ENCODE data around the gene N4BP3. TPM values are rescaled to one million over a fixed set of nuclear protein-coding genes. Genes with fewer than 3 reads are reported as not detected.

N4BP3 gene
- total RNA-seq, 2 donors from 2014 or later = 0.80 to 5.7 TPM

GRCh38 chr5:178114325-178115135, 1.2 kb downstream of the N4BP3 start:
- ATAC-seq = peak; percentile 23 to 28
- H3K27ac Mint-ChIP-seq = peak overlapping the region in 1 of 2 donors; percentile 39
- peak in 1 of 2 donors; percentile 23 for DNase-seq (ENCODE audit: low spot score in 2 of 2)
- H3K9me3 Mint-ChIP-seq = no peaks in the 10 kb centered on the region
- peaks cover 0 to 4% of the 10 kb centered on the region in 2 donors for H3K36me3 Mint-ChIP-seq

DNA sequence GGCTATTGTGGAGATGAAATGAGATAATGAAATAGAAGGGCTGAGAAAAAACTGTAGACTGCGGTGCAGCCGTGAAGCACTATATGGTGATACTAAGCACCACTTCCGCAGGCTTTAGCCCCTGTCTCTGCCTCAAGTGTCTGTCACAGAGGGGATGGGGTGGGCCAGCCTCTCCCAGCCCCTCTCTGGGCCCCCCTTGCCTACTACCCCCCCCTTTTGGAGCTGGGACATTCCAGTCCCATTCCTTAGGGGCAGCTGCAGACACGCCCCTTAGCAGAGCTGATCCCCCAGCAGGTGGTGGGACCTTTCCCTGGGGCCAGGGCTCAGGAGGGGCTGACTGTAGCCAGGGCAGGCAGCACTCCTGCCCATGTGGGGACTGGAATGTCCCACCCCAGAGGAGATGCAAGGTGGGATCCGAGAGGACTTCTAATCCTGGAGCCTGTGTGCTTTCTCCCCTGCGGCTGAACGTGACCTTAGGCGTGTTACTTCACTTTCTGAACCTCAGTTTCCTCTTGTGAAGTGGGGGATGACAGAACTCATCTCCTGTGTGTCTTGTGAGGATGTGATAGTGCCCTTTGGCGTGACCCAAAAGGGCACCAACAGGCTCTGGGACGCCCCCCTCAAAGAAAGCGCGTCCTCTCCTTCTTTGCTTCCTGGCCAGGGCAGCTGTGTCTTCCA, 1.9 kb downstream of the N4BP3 start:
- Mint-ChIP-seq H3K27ac (no peak overlapping the region), H3K36me3 (peaks cover 0 to 4% of the 10 kb centered on the region in 2 donors), H3K9me3 (no peaks in the 10 kb centered on the region)
- ATAC-seq = no peak
- no peak for DNase-seq (ENCODE audit: low spot score in 2 of 2)

- ATAC-seq (no peak), DNase-seq (ENCODE audit: low spot score in 2 of 2) (no peak)
- H3K36me3 Mint-ChIP-seq = peaks cover 0 to 4% of the 10 kb centered on the region in 2 donors
- no peaks in the 10 kb centered on the region for H3K9me3 Mint-ChIP-seq
- H3K27ac Mint-ChIP-seq = no peak overlapping the region
Measured at GRCh38 chr5:178115814-178116142, 2.4 kb downstream of the N4BP3 start.

- Mint-ChIP-seq H3K27ac (no peak overlapping the region), H3K36me3 (peaks cover 0 to 4% of the 10 kb centered on the region in 2 donors), H3K9me3 (no peaks in the 10 kb centered on the region)
- peak in 1 of 2 donors; percentile 27 for DNase-seq (ENCODE audit: low spot score in 2 of 2)
- peak; percentile 10 to 36 for ATAC-seq
Measured at GRCh38 chr5:178116143-178116885, 3.0 kb downstream of the N4BP3 start.

GRCh38 chr5:178117923-178118701, 4.8 kb downstream of the N4BP3 start:
- ATAC-seq (no peak), DNase-seq (ENCODE audit: low spot score in 2 of 2) (no peak)
- peaks cover 0 to 4% of the 10 kb centered on the region in 2 donors for H3K36me3 Mint-ChIP-seq
- no peak overlapping the region for H3K27ac Mint-ChIP-seq
- H3K9me3 Mint-ChIP-seq = no peaks in the 10 kb centered on the region

- no peak overlapping the region for H3K27ac Mint-ChIP-seq
- no peaks in the 10 kb centered on the region for H3K36me3 Mint-ChIP-seq
- ATAC-seq (no peak), DNase-seq (ENCODE audit: low spot score in 2 of 2) (no peak)
- H3K9me3 Mint-ChIP-seq = no peaks in the 10 kb centered on the region
Measured at GRCh38 chr5:178119915-178120606, 6.7 kb downstream of the N4BP3 start.

- Mint-ChIP-seq H3K9me3 (no peaks in the 10 kb centered on the region), H3K36me3 (no peaks in the 10 kb centered on the region), H3K27ac (no peak overlapping the region)
- DNase-seq (ENCODE audit: low spot score in 2 of 2) (peak; percentile 65 to 75), ATAC-seq (peak; percentile 85 to 95)
Measured at GRCh38 chr5:178120607-178121357, 7.5 kb downstream of the N4BP3 start.

- no peak overlapping the region for H3K27ac Mint-ChIP-seq
- no peaks in the 10 kb centered on the region for H3K36me3 Mint-ChIP-seq
- H3K9me3 Mint-ChIP-seq = no peaks in the 10 kb centered on the region
- ATAC-seq (no peak), DNase-seq (ENCODE audit: low spot score in 2 of 2) (no peak)
Measured at GRCh38 chr5:178121391-178122276, 8.3 kb downstream of the N4BP3 start.

GRCh38 chr5:178122346-178122745, 9.0 kb downstream of the N4BP3 start:
- H3K36me3 Mint-ChIP-seq = no peaks in the 10 kb centered on the region
- ATAC-seq = no peak
- H3K27ac Mint-ChIP-seq = no peak overlapping the region
- no peak for DNase-seq (ENCODE audit: low spot score in 2 of 2)
- no peaks in the 10 kb centered on the region for H3K9me3 Mint-ChIP-seq

DNA sequence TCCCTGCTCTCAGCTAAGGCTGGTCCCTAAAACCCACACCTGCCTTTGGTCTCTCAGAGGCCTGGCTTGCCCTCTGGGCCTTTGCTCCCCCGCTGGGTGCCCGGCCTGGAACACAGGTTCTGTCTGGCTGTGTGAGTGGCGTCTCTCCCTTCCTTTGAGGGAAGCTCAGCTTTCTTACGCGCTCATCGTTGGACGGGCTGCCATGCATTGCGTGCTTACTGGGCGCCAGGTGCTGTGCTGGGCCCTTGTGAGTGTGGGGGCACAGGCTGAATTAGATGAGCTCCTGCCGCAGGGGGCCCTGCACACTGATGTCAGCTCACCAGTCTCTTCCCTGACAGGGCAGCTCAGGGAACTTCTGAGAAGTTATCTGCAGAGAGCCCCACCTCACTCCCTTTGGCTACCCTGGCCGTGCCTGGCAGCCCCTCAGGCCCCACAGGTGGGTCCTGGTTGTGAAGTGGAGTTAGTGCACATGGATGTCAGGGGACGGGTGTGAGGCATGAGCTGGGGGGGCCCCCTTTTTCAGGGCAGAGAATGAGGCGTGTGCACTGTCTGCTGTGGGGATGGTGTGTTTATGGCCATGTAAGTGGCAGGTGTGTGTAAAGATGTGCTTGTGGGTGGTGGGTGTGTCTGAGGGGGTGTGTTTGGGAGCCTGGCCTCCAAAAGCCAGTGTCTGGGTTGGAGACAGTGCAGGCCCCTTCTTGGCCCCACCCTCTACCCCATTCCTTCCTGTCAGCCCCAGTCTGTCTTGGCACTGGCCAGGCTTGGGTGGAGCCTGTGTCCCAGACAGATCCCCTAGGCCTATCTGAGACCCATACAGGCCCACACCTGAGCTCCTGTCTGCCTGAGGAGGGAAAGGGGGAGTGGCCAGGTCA, 10.0 kb downstream of the N4BP3 start:
- DNase-seq (ENCODE audit: low spot score in 2 of 2) = no peak
- ATAC-seq = no peak
- H3K27ac Mint-ChIP-seq = no peak overlapping the region
- no peaks in the 10 kb centered on the region for H3K9me3 Mint-ChIP-seq
- no peaks in the 10 kb centered on the region for H3K36me3 Mint-ChIP-seq

DNA sequence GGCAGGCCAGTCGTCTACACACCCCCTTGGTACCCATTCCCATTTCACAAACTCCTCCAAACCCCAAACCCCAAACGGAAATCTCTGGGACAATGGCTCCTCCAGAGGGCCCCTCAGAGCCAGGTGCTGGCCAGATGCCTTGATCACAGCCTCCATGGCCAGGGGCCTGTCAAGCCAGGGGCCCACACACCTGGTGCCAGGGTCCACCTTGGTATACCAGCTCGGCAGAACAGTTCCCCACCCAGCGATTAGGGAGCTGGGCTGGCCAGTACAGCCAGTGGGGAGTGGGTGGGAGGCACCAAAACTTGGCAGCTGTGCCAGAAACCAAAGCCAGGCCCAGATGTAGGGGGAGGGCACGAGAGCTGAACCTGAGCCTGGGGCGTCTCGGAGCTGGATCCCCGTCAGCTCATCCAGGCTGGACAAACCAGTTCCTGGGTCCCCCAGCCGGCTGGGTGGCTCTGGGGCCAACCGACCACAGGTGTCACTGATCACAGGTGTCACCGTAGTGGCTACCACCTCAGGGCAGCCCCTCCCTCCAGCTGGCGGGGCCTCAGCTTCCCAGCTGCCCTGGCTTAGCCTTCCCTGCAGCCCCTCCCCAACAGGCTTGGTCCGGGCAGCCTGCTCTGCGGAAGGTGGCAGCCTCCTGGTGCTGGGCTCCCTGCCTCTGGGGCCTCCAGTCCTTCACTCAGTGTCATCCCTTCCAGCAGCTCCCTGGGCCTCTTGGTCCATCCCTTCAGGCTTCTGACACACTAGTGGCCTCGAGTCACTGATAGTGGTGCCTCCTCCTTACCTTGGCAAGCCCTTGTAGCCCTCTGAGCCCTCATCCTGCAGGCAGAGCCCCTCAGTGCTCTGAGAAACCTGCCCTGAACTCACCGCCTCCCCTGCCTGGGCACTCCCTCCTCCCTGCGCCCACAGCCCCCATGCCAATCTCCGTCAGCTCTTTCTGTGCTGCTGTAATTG, 10.9 kb downstream of the N4BP3 start:
- no peak for ATAC-seq
- Mint-ChIP-seq H3K27ac (no peak overlapping the region), H3K36me3 (no peaks in the 10 kb centered on the region), H3K9me3 (no peaks in the 10 kb centered on the region)
- DNase-seq (ENCODE audit: low spot score in 2 of 2) = no peak

- DNase-seq (ENCODE audit: low spot score in 2 of 2) (no peak), ATAC-seq (no peak)
- no peak overlapping the region for H3K27ac Mint-ChIP-seq
- H3K9me3 Mint-ChIP-seq = no peaks in the 10 kb centered on the region
- no peaks in the 10 kb centered on the region for H3K36me3 Mint-ChIP-seq
Measured at GRCh38 chr5:178125253-178125906, 12.0 kb downstream of the N4BP3 start.

Measured in activated naive CD4-positive, alpha-beta T cell treated with anti-CD3 and anti-CD28 coated beads, Interleukin-2, amount 50 U/mL, for 72 hours (primary cell).